ENCODE measurements around the gene METTL23. TPM values are rescaled to one million over a fixed set of nuclear protein-coding genes. Genes with fewer than 3 reads are reported as not detected.

METTL23 gene
- total and polyA plus RNA-seq, 2 of the 8 experiments (the other 6 are each of a cell fraction or from before 2014, with no cell fraction given), result 36.1 to 60.2 TPM

DNA sequence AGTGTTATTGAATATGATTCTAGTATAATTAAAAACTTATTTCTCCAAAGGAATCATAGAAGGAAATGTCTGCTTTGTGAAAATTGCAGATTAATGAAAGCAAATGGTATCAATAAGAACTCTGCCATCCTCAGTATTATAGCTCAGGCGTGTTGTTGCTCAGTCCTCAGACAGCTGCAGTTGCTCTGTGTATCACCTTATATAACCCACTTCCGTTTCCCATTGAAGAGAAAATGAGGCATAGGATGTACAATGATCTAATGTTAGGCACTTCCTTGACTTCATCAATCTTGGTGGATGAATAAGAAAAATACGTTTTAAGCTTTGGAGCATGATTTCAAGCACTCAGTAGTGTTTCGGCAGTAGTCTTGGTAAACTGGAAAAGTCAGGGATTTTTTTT is 25.4 kb downstream of the METTL23 start:
- Histone ChIP-seq H3K9ac (replicated peaks in 1 of 4; ENCODE audit: extremely low read depth in 1 of 4, low read depth in 3 of 4, low read length in 3 of 4) (no peak overlapping the region), H2BK15ac (ENCODE audit: low read length) (no peak overlapping the region), H3K27ac (ENCODE audit: low read depth, low read length) (no peak overlapping the region), H2AFZ (ENCODE audit: low read length) (no peak overlapping the region), H4K91ac (replicated peaks; ENCODE audit: insufficient read length, low read length) (no peak overlapping the region), H3K4me1 (replicated peaks in 1 of 4; ENCODE audit: control insufficient read depth in 3 of 4, insufficient read depth in 4 of 4, low read length in 3 of 4) (no peaks in the 10 kb centered on the region), H3K79me1 (ENCODE audit: low read depth, low read length) (no peaks in the 10 kb centered on the region), H2BK20ac (ENCODE audit: low read length) (no peak overlapping the region), H3K4me2 (ENCODE audit: insufficient read depth in 1 of 2, low read depth in 2 of 2, low read length in 2 of 2) (no peak overlapping the region), H2BK5ac (ENCODE audit: low read depth, low read length) (no peak overlapping the region), H3K79me2 (ENCODE audit: control insufficient read depth in 1 of 2, insufficient read depth in 2 of 2, low read length in 2 of 2) (no peaks in the 10 kb centered on the region), H3K18ac (ENCODE audit: extremely low read depth, low read length) (no peak overlapping the region), H3K14ac (ENCODE audit: insufficient read length) (no peak overlapping the region), H3K23me2 (ENCODE audit: low read depth, low read length) (no peaks in the 10 kb centered on the region; the same call in 1 of the 2 replicates), H3K56ac (replicated peaks; ENCODE audit: insufficient read length, low read depth, low read length) (no peak overlapping the region), H3K27me3 (replicated peaks in 1 of 4; ENCODE audit: control insufficient read depth in 3 of 4, extremely low read depth in 1 of 4, insufficient read depth in 3 of 4, low read length in 3 of 4) (no peaks in the 10 kb centered on the region), H2BK12ac (ENCODE audit: low read depth, low read length) (no peak overlapping the region), H3K4me3 (ENCODE audit: extremely low read depth in 1 of 4, insufficient read depth in 2 of 4, low read depth in 3 of 4, low read length in 4 of 4) (no peak overlapping the region), H3K9me3 (ENCODE audit: insufficient read depth in 2 of 2, low read depth in 1 of 2, low read length in 1 of 2) (no peaks in the 10 kb centered on the region), H4K20me1 (replicated peaks in 1 of 2; ENCODE audit: control insufficient read depth in 1 of 2, insufficient read depth in 2 of 2, low read length in 2 of 2) (peaks cover 0 to 1% of the 10 kb centered on the region in 2 experiments), H4K5ac (ENCODE audit: insufficient read length, low read depth, low read length) (no peak overlapping the region), H2BK120ac (replicated peaks; ENCODE audit: low read depth, low read length) (no peak overlapping the region), H4K8ac (ENCODE audit: extremely low read depth, insufficient read depth, low read length) (no peak overlapping the region), H3K23ac (ENCODE audit: insufficient read length) (no peak overlapping the region), H2AK5ac (ENCODE audit: low read depth, low read length) (no peak overlapping the region), H3K36me3 (ENCODE audit: control insufficient read depth in 2 of 4, insufficient read depth in 4 of 4, low read length in 3 of 4) (peaks cover 0 to 4% (median 4%) of the 10 kb centered on the region in 4 experiments; a peak in 3 of 8 replicates), H3K4ac (replicated peaks; ENCODE audit: insufficient read length, low read depth, low read length) (no peak overlapping the region)
- ChIA-PET POLR2A (ENCODE audit: partially characterized antibody) (no interaction called here), CTCF (ENCODE audit: partially characterized antibody) (no interaction called here)
- 92% methylated on average over 4 of the region's 4 CpGs; no CpG with 5 or more reads in 1 of the 2 experiments for WGBS, 2 experiments (ENCODE audit: extremely low coverage in 1 of 2, insufficient coverage in 1 of 2, insufficient read length in 1 of 2, insufficient replicate concordance in 2 of 2, low coverage in 1 of 2, low lambda C conversion rate in 2 of 2, missing lambda C conversion rate in 1 of 2)
- no peak for DNase-seq (ENCODE audit: low read depth in 1 of 2, low spot score in 2 of 2)
- no peak for FAIRE-seq
- no peak for TF ChIP-seq CBX8 (IDR thresholded peaks at IDR 0.05; ENCODE audit: borderline replicate concordance, low read depth, low read length)
- no peak for TF ChIP-seq GABPA (IDR thresholded peaks at IDR 0.05; ENCODE audit: borderline replicate concordance, insufficient read depth, low read length)
- TF ChIP-seq SP1 (IDR thresholded peaks at IDR 0.05; ENCODE audit: low read depth, low read length), result no peak
- no peak for TF ChIP-seq SP4 (IDR thresholded peaks at IDR 0.05; ENCODE audit: low read length)
- no peak for TF ChIP-seq RNF2 (IDR thresholded peaks at IDR 0.05; ENCODE audit: borderline replicate concordance, low read depth, low read length, missing control alignments, poor library complexity, severe bottlenecking)
- TF ChIP-seq, protein P1, sequence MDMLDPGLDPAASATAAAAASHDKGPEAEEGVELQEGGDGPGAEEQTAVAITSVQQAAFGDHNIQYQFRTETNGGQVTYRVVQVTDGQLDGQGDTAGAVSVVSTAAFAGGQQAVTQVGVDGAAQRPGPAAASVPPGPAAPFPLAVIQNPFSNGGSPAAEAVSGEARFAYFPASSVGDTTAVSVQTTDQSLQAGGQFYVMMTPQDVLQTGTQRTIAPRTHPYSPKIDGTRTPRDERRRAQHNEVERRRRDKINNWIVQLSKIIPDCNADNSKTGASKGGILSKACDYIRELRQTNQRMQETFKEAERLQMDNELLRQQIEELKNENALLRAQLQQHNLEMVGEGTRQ (IDR thresholded peaks at IDR 0.05; ENCODE audit: low read length), result no peak
- no peak for TF ChIP-seq SP2 (IDR thresholded peaks at IDR 0.05; ENCODE audit: low read length)
- TF ChIP-seq SIRT6 (IDR thresholded peaks at IDR 0.05; ENCODE audit: low read length), result no peak
- TF ChIP-seq TBP (IDR thresholded peaks at IDR 0.05; ENCODE audit: low read depth, low read length), result no peak
- no peak for TF ChIP-seq NRF1 (IDR thresholded peaks at IDR 0.05; ENCODE audit: low read depth, low read length)
- no peak for TF ChIP-seq TAF7 (optimal IDR thresholded peaks at IDR 0.05; ENCODE audit: borderline replicate concordance, low read depth, low read length)
- no peak for TF ChIP-seq SIN3A (conservative IDR thresholded peaks at IDR 0.05 in 1 of 2, IDR thresholded peaks at IDR 0.05 in 1 of 2; ENCODE audit: low read depth in 1 of 2, low read length in 2 of 2)
- no peak for TF ChIP-seq YY1 (IDR thresholded peaks at IDR 0.05; ENCODE audit: low read depth, low read length)
- TF ChIP-seq POLR2AphosphoS5 (IDR thresholded peaks at IDR 0.05; ENCODE audit: low read depth, low read length), result no peak
- TF ChIP-seq POLR2A (IDR thresholded peaks at IDR 0.05; ENCODE audit: control extremely low read depth in 1 of 2, low read depth in 2 of 2, low read length in 2 of 2), result no peak
